Heart left ventricle (tissue), 13 donors: ENCODE data around the gene ZBTB20.

Experiments used
- CTCF ChIP-seq, 12 donors: fragments of 200-600 bp; sonication (generic) in 4 of 12; IDR thresholded peaks; one replicate each; pipeline versions ENCODE4 v1.5.0 to v1.8.0; 2018 to 2022; ENCODE audit warnings: antibody characterized with exemption in 12 of 12, mild to moderate bottlenecking in 5 of 12
- POLR2A ChIP-seq, 2 donors: fragments of 450-650 bp; IDR thresholded peaks; one replicate each; pipeline ENCODE4 v1.6.1; 2017; ENCODE audit warnings: antibody characterized with exemption in 2 of 2, mild to moderate bottlenecking in 2 of 2, moderate library complexity in 2 of 2
- donor health status: ischemic (EF 13 %, LVEDD 7.1; RV severe dilation, severe dysfunction).
- donor health status: DM: no; HTN: yes; CAD: no.
- donor health status: DM: no; HTN: no; CAD: no.
- donor health status: ischemic (EF 25% LVEDD 6.9; RV normal size, moderate dysfunction).
- donor health status: ischemic (EF 25% LVEDD 5.7; RV mildly dilated, moderate dysfunction).
- donor health status: ischemic (EF 35%, LVEDD 5.7; RV mildly dilated, moderate dysfunction).
- donor health status: nonischemic (EF 11% LVEDD 7.7; RV severe dilation, severe dysfunction).
- donor health status: DM: yes; HTN: yes; CAD: no.
- donor health status: PGD.
- donor health status: ischemic (EF 29% LVEDD 5.4; RV normal size, mild dysfunction).
- donor health status: nonischemic (EF 23%, LVEDD 6.1; RV moderate dilation, normal function).

- TF ChIP-seq CTCF (IDR thresholded peaks at IDR 0.05): no peak
- TF ChIP-seq POLR2A (IDR thresholded peaks at IDR 0.05): no peak
Measured at GRCh38 chr3:114452256-114452655, 694.8 kb downstream of the ZBTB20 start.
